Suprapubic skin (tissue), 4 donors: ENCODE data around the gene TMEM131. TPM values are rescaled to one million over a fixed set of nuclear protein-coding genes. Genes with fewer than 3 reads are reported as not detected.

ENCODE experiments used
- DNase-seq, 2 donors: peaks; one replicate each; pipeline ENCODE4 v3.0.0-alpha.2; 2019; ENCODE audit warnings: low spot score in 2 of 2
- H3K27ac ChIP-seq: fragments of 200-600 bp; sonication (generic); one replicate; pipeline ENCODE4 v1.5.1; 2019
- H3K27me3 ChIP-seq: fragments of 200-600 bp; sonication (generic); one replicate; pipeline ENCODE4 v1.5.1; 2019
- H3K36me3 ChIP-seq: fragments of 200-600 bp; sonication (generic); one replicate; pipeline ENCODE4 v1.5.1; 2019
- H3K4me1 ChIP-seq: fragments of 200-600 bp; sonication (generic); one replicate; pipeline ENCODE4 v1.5.1; 2019
- H3K4me3 ChIP-seq: fragments of 200-600 bp; sonication (generic); one replicate; pipeline ENCODE4 v1.5.1; 2019; ENCODE audit warnings: mild to moderate bottlenecking
- H3K9me3 ChIP-seq: fragments of 200-600 bp; sonication (generic); one replicate; pipeline ENCODE4 v1.5.1; 2019
- CTCF ChIP-seq, 2 donors: fragments of 200-600 bp in 1 of 2; fragments of 450-650 bp in 1 of 2; sonication (generic) in 1 of 2; IDR thresholded peaks; one replicate each; pipeline ENCODE4 v1.5.1; 2016 to 2019; ENCODE audit warnings: antibody characterized with exemption in 2 of 2, mild to moderate bottlenecking in 1 of 2, moderate library complexity in 1 of 2
- EP300 ChIP-seq: sonication (generic); formaldehyde crosslinking; IDR thresholded peaks from one replicate; pipeline ENCODE4 v1.6.1; 2017; ENCODE audit warnings: antibody characterized with exemption
- POLR2A ChIP-seq, 2 donors: fragments of 450-650 bp; IDR thresholded peaks; one replicate each; pipeline ENCODE4 v1.6.1; 2017; ENCODE audit warnings: antibody characterized with exemption in 2 of 2, mild to moderate bottlenecking in 2 of 2, moderate library complexity in 2 of 2
- POLR2AphosphoS5 ChIP-seq, 3 donors: sonication (generic); formaldehyde crosslinking; IDR thresholded peaks; one replicate each; pipeline ENCODE4 v1.6.1; 2017; ENCODE audit warnings: antibody characterized with exemption in 3 of 3
- WGBS: methylation state at CpG from one replicate; pipeline ENCODE4 v1.1.5; 2018; 5-methylcytosine and 5-hydroxymethylcytosine counted together
- total RNA-seq, 4 donors: library from RNA; depleted of rRNA; stranded (reverse); fragments of >200 nt; gene quantifications; one replicate each; pipeline ENCODE4 v1.1.0, GENCODE V29; 2016

TMEM131 gene
- total RNA-seq, 4 donors from 2014 or later, result 39.7 to 117 (median 42.5) TPM

GRCh38 chr2:97760480-97761049 is 235.2 kb downstream of the TMEM131 start:
- Histone ChIP-seq H3K4me3 (no peak overlapping the region), H3K27ac (no peak overlapping the region), H3K4me1 (peaks cover 9% of the 10 kb centered on the region), H3K27me3 (no peaks in the 10 kb centered on the region), H3K9me3 (no peaks in the 10 kb centered on the region), H3K36me3 (peaks cover 94% of the 10 kb centered on the region)
- 96% methylated on average over 17 of the region's 17 CpGs for WGBS
- TF ChIP-seq EP300 (no peak), POLR2AphosphoS5 (IDR thresholded peaks at IDR 0.05) (no peak), POLR2A (IDR thresholded peaks at IDR 0.05) (no peak), CTCF (IDR thresholded peaks at IDR 0.05) (no peak)
- no peak for DNase-seq

- 86% methylated on average over 9 of the region's 9 CpGs for WGBS
- Histone ChIP-seq H3K36me3 (peaks cover 92% of the 10 kb centered on the region), H3K27me3 (no peaks in the 10 kb centered on the region), H3K4me1 (peaks cover 15% of the 10 kb centered on the region), H3K9me3 (no peaks in the 10 kb centered on the region), H3K4me3 (no peak overlapping the region), H3K27ac (no peak overlapping the region)
- no peak for DNase-seq
- TF ChIP-seq POLR2AphosphoS5 (IDR thresholded peaks at IDR 0.05), result no peak
- no peak for TF ChIP-seq EP300
- TF ChIP-seq POLR2A (IDR thresholded peaks at IDR 0.05), result no peak
- TF ChIP-seq CTCF (IDR thresholded peaks at IDR 0.05), result no peak
These were observed 235.9 kb downstream of the TMEM131 start for GRCh38 chr2:97759727-97760407.

- H3K4me3 ChIP-seq, result no peak overlapping the region
- H3K4me1 ChIP-seq, result peaks cover 15% of the 10 kb centered on the region
- no peak for TF ChIP-seq POLR2A (IDR thresholded peaks at IDR 0.05)
- TF ChIP-seq CTCF (IDR thresholded peaks at IDR 0.05), result no peak
- no peak for TF ChIP-seq EP300
- TF ChIP-seq POLR2AphosphoS5 (IDR thresholded peaks at IDR 0.05), result no peak
- no peaks in the 10 kb centered on the region for H3K9me3 ChIP-seq
- no peaks in the 10 kb centered on the region for H3K27me3 ChIP-seq
- peaks cover 77% of the 10 kb centered on the region for H3K36me3 ChIP-seq
- DNase-seq, result no peak
- WGBS, result 77% methylated on average over 1 of the region's 1 CpG
- no peak overlapping the region for H3K27ac ChIP-seq
These were observed 237.5 kb downstream of the TMEM131 start for GRCh38 chr2:97758131-97758705.

GRCh38 chr2:97757062-97757461 is 238.7 kb downstream of the TMEM131 start:
- no peak for DNase-seq
- Histone ChIP-seq H3K27me3 (no peaks in the 10 kb centered on the region), H3K4me3 (no peak overlapping the region), H3K36me3 (peaks cover 67% of the 10 kb centered on the region), H3K27ac (no peak overlapping the region), H3K4me1 (peaks cover 17% of the 10 kb centered on the region), H3K9me3 (no peaks in the 10 kb centered on the region)
- TF ChIP-seq CTCF (IDR thresholded peaks at IDR 0.05), result no peak
- TF ChIP-seq POLR2A (IDR thresholded peaks at IDR 0.05), result no peak
- TF ChIP-seq EP300, result no peak
- no peak for TF ChIP-seq POLR2AphosphoS5 (IDR thresholded peaks at IDR 0.05)
- WGBS, result 93% methylated on average over 18 of the region's 18 CpGs

GRCh38 chr2:97755491-97755890 is 240.3 kb downstream of the TMEM131 start:
- Histone ChIP-seq H3K36me3 (peaks cover 67% of the 10 kb centered on the region), H3K4me3 (no peak overlapping the region), H3K27me3 (no peaks in the 10 kb centered on the region), H3K27ac (no peak overlapping the region), H3K4me1 (peaks cover 17% of the 10 kb centered on the region), H3K9me3 (no peaks in the 10 kb centered on the region)
- WGBS, result 100% methylated on average over 2 of the region's 2 CpGs
- TF ChIP-seq POLR2A (IDR thresholded peaks at IDR 0.05) (no peak), CTCF (IDR thresholded peaks at IDR 0.05) (no peak), EP300 (no peak), POLR2AphosphoS5 (IDR thresholded peaks at IDR 0.05) (no peak)
- DNase-seq, result no peak
